IPS DF 6.9 (cell line): ENCODE data around the gene FAM184A.

Experiments used
- DNase-seq: peaks from one replicate; pipeline ENCODE4 v3.0.0-alpha.2; 2013; ENCODE audit warnings: low read depth, low spot score
- H3K27ac ChIP-seq: one replicate; pipeline ENCODE4 v1.5.1; 2013; ENCODE audit warnings: low read length, control low read depth
- H3K27me3 ChIP-seq: 2 replicates; pipeline ENCODE4 v1.6.1; 2013; ENCODE audit warnings: mild to moderate bottlenecking, low read length; ENCODE audit not compliant: control insufficient read depth, insufficient read depth
- H3K36me3 ChIP-seq: 2 replicates; pipeline ENCODE4 v1.6.1; 2013; ENCODE audit warnings: low read length; ENCODE audit not compliant: control insufficient read depth, insufficient read depth
- H3K4me1 ChIP-seq: 2 replicates; pipeline ENCODE4 v1.6.1; 2013; ENCODE audit warnings: low read length; ENCODE audit not compliant: control insufficient read depth, insufficient read depth
- H3K4me3 ChIP-seq: 2 replicates; pipeline ENCODE4 v1.5.1; 2013; ENCODE audit warnings: mild to moderate bottlenecking, low read length
- H3K9me3 ChIP-seq: 2 replicates; pipeline ENCODE4 v1.6.1; 2013; ENCODE audit warnings: low read length, inconsistent platforms; ENCODE audit not compliant: control insufficient read depth, insufficient read depth
- WGBS: extraction: QIAGEN DNeasy Blood & Tissue Kit; methylation state at CpG from one replicate; pipeline ENCODE4 v1.1.7; 2013; ENCODE audit warnings: mixed read lengths, missing lambda C conversion rate; ENCODE audit not compliant: insufficient read length, insufficient coverage; 5-methylcytosine and 5-hydroxymethylcytosine counted together

The FAM184A gene

DNA sequence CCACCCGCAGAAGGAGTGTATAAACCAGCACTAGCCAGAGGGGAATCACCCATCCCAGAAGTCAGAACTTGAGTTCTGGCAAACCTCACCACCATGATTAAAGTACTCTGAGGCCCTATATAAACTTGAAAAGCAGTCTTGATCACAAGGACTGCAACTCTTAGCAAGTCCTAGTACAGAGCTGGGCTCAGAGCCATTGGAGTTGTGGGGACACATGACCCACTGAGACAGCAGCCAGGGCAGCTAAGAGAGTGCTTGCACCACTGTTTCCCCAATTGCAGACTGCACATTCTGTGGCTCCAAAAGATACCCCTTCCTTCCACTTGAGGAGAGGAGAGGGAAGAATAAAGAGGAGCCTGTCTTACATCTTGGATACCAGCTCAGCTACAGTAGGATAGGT, 138.8 kb downstream of the FAM184A start:
- no peaks in the 10 kb centered on the region for H3K36me3 ChIP-seq
- no peak for DNase-seq
- WGBS: no CpG with 5 or more reads among the region's 1 CpG
- no peaks in the 10 kb centered on the region for H3K4me1 ChIP-seq
- no peak overlapping the region for H3K27ac ChIP-seq
- H3K27me3 ChIP-seq: no peaks in the 10 kb centered on the region
- no peaks in the 10 kb centered on the region for H3K9me3 ChIP-seq
- H3K4me3 ChIP-seq: no peak overlapping the region

DNA sequence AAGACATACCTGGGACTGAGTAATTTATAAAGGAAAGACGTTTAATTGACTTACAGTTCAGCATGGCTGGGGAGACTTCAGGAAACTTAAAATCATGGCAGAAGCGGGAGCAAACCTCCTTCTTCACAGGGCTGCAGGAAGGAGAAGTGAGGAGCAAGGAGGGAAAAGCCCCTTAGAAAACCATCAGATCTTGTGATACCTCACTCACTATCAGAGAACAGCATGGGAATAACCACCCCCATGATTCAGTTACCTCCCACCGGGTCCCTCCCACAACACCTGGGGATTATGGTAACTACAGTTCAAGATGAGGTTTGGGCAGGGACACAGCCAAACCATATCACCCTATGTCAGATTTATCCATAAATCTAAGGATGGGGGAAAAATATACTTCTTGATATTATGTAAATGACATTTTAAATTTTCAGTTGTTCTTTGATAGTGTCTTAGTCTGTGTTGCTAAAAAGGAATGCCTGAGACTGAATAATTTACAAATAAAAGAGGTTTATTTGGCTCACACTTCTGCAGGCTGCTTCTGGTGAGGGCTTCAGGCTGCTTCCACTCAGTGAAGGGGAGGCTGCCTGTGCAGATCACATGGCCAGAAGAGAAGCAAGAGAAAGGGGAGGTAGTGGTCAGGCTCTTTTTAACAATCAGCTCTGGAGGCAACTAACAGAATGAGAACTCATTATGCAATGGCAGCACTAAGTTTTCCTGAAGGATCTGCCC, 142.3 kb downstream of the FAM184A start:
- no peaks in the 10 kb centered on the region for H3K4me1 ChIP-seq
- H3K9me3 ChIP-seq: no peaks in the 10 kb centered on the region
- DNase-seq: no peak
- no CpG with 5 or more reads among the region's 3 CpGs for WGBS
- no peak overlapping the region for H3K27ac ChIP-seq
- H3K27me3 ChIP-seq: no peaks in the 10 kb centered on the region
- H3K4me3 ChIP-seq: no peak overlapping the region
- H3K36me3 ChIP-seq: peaks cover 2% of the 10 kb centered on the region; the same call in 1 of the 2 replicates

GRCh38 chr6:118935331-118935668, 143.2 kb downstream of the FAM184A start:
- Histone ChIP-seq H3K27me3 (no peaks in the 10 kb centered on the region), H3K36me3 (peaks cover 2% of the 10 kb centered on the region; the same call in 1 of the 2 replicates), H3K9me3 (no peaks in the 10 kb centered on the region), H3K4me3 (peak overlapping the region; percentile 30; the same call in 1 of the 2 replicates), H3K4me1 (no peaks in the 10 kb centered on the region), H3K27ac (no peak overlapping the region)
- DNase-seq: no peak
- no CpG with 5 or more reads among the region's 1 CpG for WGBS

DNA sequence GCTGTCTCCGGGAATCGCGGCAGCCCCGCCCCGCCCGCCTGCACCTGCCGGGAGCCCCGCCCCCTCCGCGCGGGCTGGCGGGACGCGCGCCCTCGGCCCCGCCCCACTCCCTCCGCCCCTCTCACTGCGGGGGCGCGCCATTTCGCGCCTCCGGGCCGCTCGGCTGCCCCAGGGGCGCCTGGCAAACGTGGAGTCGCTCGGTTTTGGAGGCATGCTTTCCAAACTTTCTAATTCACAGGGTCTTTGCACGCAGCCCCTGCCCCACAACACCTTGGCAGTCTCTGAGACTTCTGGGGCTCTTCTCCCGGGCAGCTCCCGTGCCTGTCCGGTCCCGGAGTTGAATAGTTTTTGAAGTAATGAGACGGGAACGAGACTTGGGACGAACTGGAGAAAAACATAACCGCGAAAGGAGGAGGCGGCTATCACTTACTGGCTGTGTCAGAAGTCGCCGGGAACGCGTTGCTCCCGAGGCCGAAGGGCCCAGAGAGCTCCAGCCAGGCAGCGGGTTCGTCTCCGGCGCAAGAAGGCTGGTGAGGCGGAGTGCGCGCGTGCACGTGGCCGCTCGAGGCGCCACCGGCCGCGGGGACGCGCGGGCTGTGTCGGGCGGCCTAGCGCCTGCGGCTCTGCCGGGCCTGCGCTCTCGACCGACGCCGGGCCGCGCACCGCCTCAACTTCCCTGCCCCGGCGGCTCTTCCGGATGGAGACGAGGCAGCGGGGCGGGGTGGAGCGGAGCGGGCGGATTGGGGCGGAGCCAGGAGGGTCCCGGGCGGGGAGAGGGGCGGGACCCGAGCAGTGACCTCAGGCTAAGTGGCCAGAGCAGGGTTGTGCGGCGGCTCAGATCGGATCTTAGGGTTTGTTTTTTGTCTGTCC, 143.8 kb downstream of the FAM184A start, which contains the start of gene MCM9:
Gene MCM9, minus strand, starts transcription at position 699 of the 870 bp plus-strand sequence. CDS start 3,436 bp downstream, outside the sequence.
- peak within 1 kb of the TSS; percentile 74 for H3K4me3 ChIP-seq
- H3K9me3 ChIP-seq: no peaks in the 10 kb centered on the region
- no CpG with 5 or more reads among the region's 95 CpGs for WGBS
- H3K27me3 ChIP-seq: no peaks in the 10 kb centered on the region
- no peaks in the 10 kb centered on the region for H3K4me1 ChIP-seq
- no peak within 1 kb of the TSS for H3K27ac ChIP-seq
- H3K36me3 ChIP-seq: peaks cover 2% of the 10 kb centered on the region; the same call in 1 of the 2 replicates
- DNase-seq: peak; percentile 64

GRCh38 chr6:118933855-118934460, 144.5 kb downstream of the FAM184A start:
- H3K27me3 ChIP-seq: no peaks in the 10 kb centered on the region
- H3K27ac ChIP-seq: no peak overlapping the region
- no CpG with 5 or more reads among the region's 8 CpGs for WGBS
- H3K36me3 ChIP-seq: peaks cover 2% of the 10 kb centered on the region; the same call in 1 of the 2 replicates
- H3K9me3 ChIP-seq: no peaks in the 10 kb centered on the region
- H3K4me1 ChIP-seq: no peaks in the 10 kb centered on the region
- H3K4me3 ChIP-seq: peak overlapping the region; percentile 12; the same call in 1 of the 2 replicates
- no peak for DNase-seq

DNA sequence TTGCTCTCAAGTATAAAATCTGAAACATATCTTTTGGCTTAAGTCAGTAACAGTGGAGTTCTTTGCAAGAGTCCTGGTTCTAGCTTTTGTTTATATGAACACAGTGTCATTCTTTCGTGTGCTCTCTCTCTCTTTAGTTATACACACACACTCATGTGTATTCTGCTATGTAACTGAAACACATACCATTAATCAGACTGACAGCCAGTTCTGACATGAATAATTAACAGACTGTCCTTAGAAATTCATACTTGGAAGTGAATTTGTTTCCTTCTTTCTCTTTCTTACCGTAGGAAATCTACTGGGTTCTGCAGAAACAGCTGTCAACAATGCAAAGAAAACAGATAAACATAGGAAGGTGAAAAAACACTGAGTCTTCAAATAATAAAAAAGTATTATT, 146.0 kb downstream of the FAM184A start:
- WGBS: no CpG with 5 or more reads among the region's 2 CpGs
- H3K36me3 ChIP-seq: peaks cover 2% of the 10 kb centered on the region; the same call in 1 of the 2 replicates
- H3K27ac ChIP-seq: no peak overlapping the region
- H3K27me3 ChIP-seq: no peaks in the 10 kb centered on the region
- H3K4me1 ChIP-seq: no peaks in the 10 kb centered on the region
- H3K4me3 ChIP-seq: no peak overlapping the region
- DNase-seq: no peak
- H3K9me3 ChIP-seq: no peaks in the 10 kb centered on the region

- peaks cover 2% of the 10 kb centered on the region; the same call in 1 of the 2 replicates for H3K36me3 ChIP-seq
- no peaks in the 10 kb centered on the region for H3K9me3 ChIP-seq
- WGBS: no CpG with 5 or more reads among the region's 5 CpGs
- no peak overlapping the region for H3K4me3 ChIP-seq
- no peaks in the 10 kb centered on the region for H3K27me3 ChIP-seq
- no peak for DNase-seq
- H3K27ac ChIP-seq: no peak overlapping the region
- H3K4me1 ChIP-seq: no peaks in the 10 kb centered on the region
Observed at GRCh38 chr6:118931436-118931835, 147.0 kb downstream of the FAM184A start.

GRCh38 chr6:118930680-118931079, 147.8 kb downstream of the FAM184A start:
- no peaks in the 10 kb centered on the region for H3K9me3 ChIP-seq
- no peak overlapping the region for H3K4me3 ChIP-seq
- no CpG with 5 or more reads among the region's 3 CpGs for WGBS
- no peak overlapping the region for H3K27ac ChIP-seq
- no peak for DNase-seq
- H3K4me1 ChIP-seq: no peaks in the 10 kb centered on the region
- peaks cover 2% of the 10 kb centered on the region; the same call in 1 of the 2 replicates for H3K36me3 ChIP-seq
- H3K27me3 ChIP-seq: no peaks in the 10 kb centered on the region

DNA sequence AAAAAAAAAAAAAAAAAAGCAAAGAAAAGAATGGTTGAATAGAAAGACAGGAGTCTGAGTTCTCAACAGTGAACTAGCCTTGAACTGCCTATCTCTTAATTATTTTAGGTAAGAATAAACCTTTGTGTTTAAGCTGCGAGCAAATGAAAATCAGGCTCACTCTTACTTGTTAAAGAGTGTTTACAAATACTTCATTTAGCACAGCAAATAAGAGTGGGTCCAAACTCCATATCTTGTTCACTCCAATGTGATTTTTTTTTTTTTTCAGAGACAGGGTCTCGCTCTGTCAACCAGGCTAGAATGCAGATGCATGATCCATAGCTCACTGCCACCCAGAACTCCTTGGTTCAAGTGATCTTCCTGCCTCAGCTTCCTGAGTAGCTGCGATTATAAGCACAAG, 155.4 kb downstream of the FAM184A start:
- Histone ChIP-seq H3K27ac (no peak overlapping the region), H3K27me3 (no peaks in the 10 kb centered on the region), H3K4me3 (no peak overlapping the region), H3K4me1 (no peaks in the 10 kb centered on the region), H3K36me3 (peaks cover 5% of the 10 kb centered on the region; the same call in 1 of the 2 replicates), H3K9me3 (no peaks in the 10 kb centered on the region)
- no peak for DNase-seq
- no CpG with 5 or more reads among the region's 3 CpGs for WGBS

GRCh38 chr6:118921084-118921483, 157.4 kb downstream of the FAM184A start:
- no peak overlapping the region for H3K27ac ChIP-seq
- H3K4me1 ChIP-seq: no peaks in the 10 kb centered on the region
- DNase-seq: no peak
- H3K27me3 ChIP-seq: no peaks in the 10 kb centered on the region
- no peaks in the 10 kb centered on the region for H3K9me3 ChIP-seq
- no peak overlapping the region for H3K4me3 ChIP-seq
- no CpG with 5 or more reads among the region's 1 CpG for WGBS
- peaks cover 5% of the 10 kb centered on the region; the same call in 1 of the 2 replicates for H3K36me3 ChIP-seq
